ENCODE measurements around the gene ZNF428.
"Not testable (repeated sequence)": the region's sequence is repeated elsewhere in the genome, so short reads cannot be mapped to it uniquely, and the experiment has no call there.

DNA sequence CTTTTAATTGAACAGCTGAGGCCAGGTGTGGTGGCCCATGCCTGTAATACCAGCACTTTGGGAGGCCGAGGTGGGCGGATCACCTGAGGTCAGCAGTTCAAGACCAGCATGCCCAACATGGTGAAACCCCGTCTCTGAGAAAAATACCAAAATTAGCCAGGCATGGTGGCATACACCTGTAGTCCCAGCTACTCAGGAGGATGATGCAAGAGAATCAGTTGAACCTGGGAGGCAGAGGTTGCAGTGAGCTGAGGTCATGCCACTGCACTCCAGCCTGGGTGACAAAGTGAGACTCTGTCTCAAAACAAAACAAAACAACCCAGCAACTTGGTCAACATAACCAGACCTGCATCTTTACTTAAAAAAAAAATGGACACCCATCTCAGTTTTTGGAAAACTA is 32.4 kb downstream of the ZNF428 start:
- TF ChIP-seq, protein P1, sequence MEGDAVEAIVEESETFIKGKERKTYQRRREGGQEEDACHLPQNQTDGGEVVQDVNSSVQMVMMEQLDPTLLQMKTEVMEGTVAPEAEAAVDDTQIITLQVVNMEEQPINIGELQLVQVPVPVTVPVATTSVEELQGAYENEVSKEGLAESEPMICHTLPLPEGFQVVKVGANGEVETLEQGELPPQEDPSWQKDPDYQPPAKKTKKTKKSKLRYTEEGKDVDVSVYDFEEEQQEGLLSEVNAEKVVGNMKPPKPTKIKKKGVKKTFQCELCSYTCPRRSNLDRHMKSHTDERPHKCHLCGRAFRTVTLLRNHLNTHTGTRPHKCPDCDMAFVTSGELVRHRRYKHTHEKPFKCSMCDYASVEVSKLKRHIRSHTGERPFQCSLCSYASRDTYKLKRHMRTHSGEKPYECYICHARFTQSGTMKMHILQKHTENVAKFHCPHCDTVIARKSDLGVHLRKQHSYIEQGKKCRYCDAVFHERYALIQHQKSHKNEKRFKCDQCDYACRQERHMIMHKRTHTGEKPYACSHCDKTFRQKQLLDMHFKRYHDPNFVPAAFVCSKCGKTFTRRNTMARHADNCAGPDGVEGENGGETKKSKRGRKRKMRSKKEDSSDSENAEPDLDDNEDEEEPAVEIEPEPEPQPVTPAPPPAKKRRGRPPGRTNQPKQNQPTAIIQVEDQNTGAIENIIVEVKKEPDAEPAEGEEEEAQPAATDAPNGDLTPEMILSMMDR (IDR thresholded peaks at IDR 0.05 in 8 of 11, conservative IDR thresholded peaks at IDR 0.05 in 3 of 11): not testable (repeated sequence)
- TF ChIP-seq POLR2AphosphoS5, POLR2A (IDR thresholded peaks at IDR 0.05): not testable (repeated sequence)

Data from spleen (tissue), 7 donors.